ENCODE results near the gene PPM1L. TPM values are rescaled to one million over a fixed set of nuclear protein-coding genes. Genes with fewer than 3 reads are reported as not detected.

The PPM1L gene
- polyA plus RNA-seq, 3 donors = 5.5 to 9.9 (median 7.8) TPM

- H4K20me1 ChIP-seq (ENCODE audit: insufficient read depth, low read length) = no peaks in the 10 kb centered on the region
- peaks cover 19 to 24% of the 10 kb centered on the region in 2 donors for H3K4me1 ChIP-seq (ENCODE audit: control insufficient read depth in 1 of 2, insufficient read depth in 2 of 2, low read length in 2 of 2)
- H3K9ac ChIP-seq (ENCODE audit: insufficient read depth, low read length, poor library complexity, severe bottlenecking) = no peak overlapping the region
- no peaks in the 10 kb centered on the region for H3K79me2 ChIP-seq (ENCODE audit: insufficient read depth, low read length)
- intact Hi-C loops (cut with micrococcal nuclease) = no loop called here
- H3K36me3 ChIP-seq (replicated peaks in 1 of 2; ENCODE audit: control insufficient read depth in 1 of 2, insufficient read depth in 2 of 2, low read length in 2 of 2) = no peaks in the 10 kb centered on the region
- 100% methylated on average over 1 of the region's 1 CpG for WGBS (ENCODE audit: insufficient coverage)
- peaks cover 0 to 2% of the 10 kb centered on the region in 2 donors for H3K9me3 ChIP-seq (replicated peaks in 1 of 2; ENCODE audit: control insufficient read depth in 1 of 2, insufficient read depth in 1 of 2, low read length in 2 of 2)
- Mint-ChIP-seq H3K36me3 (peaks cover 0 to 2% of the 10 kb centered on the region in 2 donors), H3K27me3 (ENCODE audit: low read depth in 3 of 3) (no peaks in the 10 kb centered on the region), H3K4me3 (no peak overlapping the region), H3K4me1 (peaks cover 18% of the 10 kb centered on the region), H3K9me3 (peaks cover 0 to 5% (median 0%) of the 10 kb centered on the region in 7 donors), H3K27ac (no peak overlapping the region)
- no peaks in the 10 kb centered on the region for H3K27me3 ChIP-seq (ENCODE audit: control insufficient read depth in 2 of 2, insufficient read depth in 2 of 2, low read length in 2 of 2)
- H3K4me3 ChIP-seq (replicated peaks in 1 of 3; ENCODE audit: low read depth in 2 of 3, low read length in 3 of 3) = no peak overlapping the region
- H2AFZ ChIP-seq (ENCODE audit: insufficient read depth, low read depth, low read length, poor library complexity, severe bottlenecking) = no peak overlapping the region
- no peak overlapping the region for H3K4me2 ChIP-seq (replicated peaks; ENCODE audit: extremely low read depth, low read length, poor library complexity, severe bottlenecking)
- H3K27ac ChIP-seq (ENCODE audit: low read depth in 1 of 2, low read length in 2 of 2) = no peak overlapping the region
- no peak for TF ChIP-seq CTCF (IDR thresholded peaks at IDR 0.05)
- no peak for DNase-seq
These were observed 85.4 kb downstream of the PPM1L start for GRCh38 chr3:160841455-160841854.

GRCh38 chr3:160842021-160843005, 86.3 kb downstream of the PPM1L start:
- H3K27me3 Mint-ChIP-seq (ENCODE audit: low read depth in 3 of 3) = no peaks in the 10 kb centered on the region
- no peaks in the 10 kb centered on the region for H3K36me3 ChIP-seq (replicated peaks in 1 of 2; ENCODE audit: control insufficient read depth in 1 of 2, insufficient read depth in 2 of 2, low read length in 2 of 2)
- no peaks in the 10 kb centered on the region for H3K27me3 ChIP-seq (ENCODE audit: control insufficient read depth in 2 of 2, insufficient read depth in 2 of 2, low read length in 2 of 2)
- H3K36me3 Mint-ChIP-seq = no peaks in the 10 kb centered on the region
- H3K4me3 ChIP-seq (replicated peaks in 1 of 3; ENCODE audit: low read depth in 2 of 3, low read length in 3 of 3) = no peak overlapping the region
- H3K4me1 ChIP-seq (ENCODE audit: control insufficient read depth in 1 of 2, insufficient read depth in 2 of 2, low read length in 2 of 2) = peaks cover 10 to 15% of the 10 kb centered on the region in 2 donors
- H3K9ac ChIP-seq (ENCODE audit: insufficient read depth, low read length, poor library complexity, severe bottlenecking) = no peak overlapping the region
- no peak overlapping the region for H3K27ac Mint-ChIP-seq
- H4K20me1 ChIP-seq (ENCODE audit: insufficient read depth, low read length) = no peaks in the 10 kb centered on the region
- no peaks in the 10 kb centered on the region for H3K79me2 ChIP-seq (ENCODE audit: insufficient read depth, low read length)
- TF ChIP-seq CTCF (IDR thresholded peaks at IDR 0.05) = no peak
- no peak overlapping the region for H3K4me3 Mint-ChIP-seq
- intact Hi-C loops (cut with micrococcal nuclease) = no loop called here
- H3K4me2 ChIP-seq (replicated peaks; ENCODE audit: extremely low read depth, low read length, poor library complexity, severe bottlenecking) = no peak overlapping the region
- peaks cover 0 to 5% (median 0%) of the 10 kb centered on the region in 7 donors for H3K9me3 Mint-ChIP-seq
- peaks cover 0 to 2% of the 10 kb centered on the region in 2 donors for H3K9me3 ChIP-seq (replicated peaks in 1 of 2; ENCODE audit: control insufficient read depth in 1 of 2, insufficient read depth in 1 of 2, low read length in 2 of 2)
- DNase-seq = no peak
- no peak overlapping the region for H3K27ac ChIP-seq (ENCODE audit: low read depth in 1 of 2, low read length in 2 of 2)
- 100% methylated on average over 1 of the region's 3 CpGs for WGBS (ENCODE audit: insufficient coverage)
- peaks cover 10% of the 10 kb centered on the region for H3K4me1 Mint-ChIP-seq
- H2AFZ ChIP-seq (ENCODE audit: insufficient read depth, low read depth, low read length, poor library complexity, severe bottlenecking) = no peak overlapping the region
